Left lung (tissue), 10 donors: ENCODE results near the gene GLS. TPM values are rescaled to one million over a fixed set of nuclear protein-coding genes. Genes with fewer than 3 reads are reported as not detected.
"Not testable (repeated sequence)": the region's sequence is repeated elsewhere in the genome, so short reads cannot be mapped to it uniquely, and the experiment has no call there.

Source experiments
- ATAC-seq: fragments of 200-7000 bp; cut with Tn5 transposase; one replicate; pipeline ENCODE4 v1.9.1; 2020; ENCODE audit warnings: moderate library complexity
- DNase-seq, 4 donors: peaks; one replicate each; pipeline ENCODE4 v3.0.0-alpha.2; 2013 to 2020
- H3K27ac ChIP-seq, 2 donors: fragments of 200-600 bp; sonication (generic) in 1 of 2; one replicate each; pipeline versions ENCODE4 v1.5.0 to v1.8.0; 2020 to 2021
- H3K27me3 ChIP-seq, 2 donors: fragments of 200-600 bp; sonication (generic) in 1 of 2; one replicate each; pipeline versions ENCODE4 v1.5.0 to v1.8.0; 2020 to 2021
- H3K36me3 ChIP-seq, 2 donors: fragments of 200-600 bp; sonication (generic) in 1 of 2; one replicate each; pipeline versions ENCODE4 v1.5.0 to v1.8.0; 2020 to 2021
- H3K4me1 ChIP-seq, 2 donors: fragments of 200-600 bp; one replicate each; pipeline ENCODE4 v1.8.0; 2021
- H3K4me3 ChIP-seq, 2 donors: fragments of 200-600 bp; sonication (generic) in 1 of 2; one replicate each; pipeline versions ENCODE4 v1.5.0 to v1.8.0; 2020 to 2021; ENCODE audit warnings: mild to moderate bottlenecking in 1 of 2
- H3K9me3 ChIP-seq, 2 donors: fragments of 200-600 bp; sonication (generic) in 1 of 2; one replicate each; pipeline versions ENCODE4 v1.5.0 to v1.8.0; 2020 to 2021
- intact Hi-C, 2 donors: fragments of 100-400 bp; cut with DNase I; formaldehyde crosslinking; loops; one replicate each; pipeline versions ENCODE4 v1.11.2 to v1.14.2; 2022
- polyA plus RNA-seq, 6 donors: library from polyadenylated mRNA; unstranded; fragments of 120-200 nt; gene quantifications; one replicate each; pipeline ENCODE4 v1.2.1, GENCODE V29; 2013; ENCODE audit not compliant: insufficient read length in 6 of 6
- total RNA-seq, 2 donors: library from RNA; stranded (reverse); fragmentation: NEBNext Ultra II Directional; extraction: Animal tissue kit (Norgen Biotek cat#: 25700); gene quantifications; one replicate each; pipeline ENCODE4 v1.2.1, GENCODE V29; 2021
- TF ChIP-seq, protein P1 (sequence below), 2 donors: fragments of 200-600 bp; sonication (generic) in 1 of 2; IDR thresholded peaks; one replicate each; pipeline versions ENCODE4 v1.5.0 to v1.8.0; 2021; ENCODE audit warnings: antibody characterized with exemption in 2 of 2
- donor health status: DM: no; HTN: yes; CAD: no.
- donor health status: DM: no; HTN: no; CAD: no.

The GLS gene
- total and polyA plus RNA-seq, 8 donors, result 114 to 346 (median 123) TPM

DNA sequence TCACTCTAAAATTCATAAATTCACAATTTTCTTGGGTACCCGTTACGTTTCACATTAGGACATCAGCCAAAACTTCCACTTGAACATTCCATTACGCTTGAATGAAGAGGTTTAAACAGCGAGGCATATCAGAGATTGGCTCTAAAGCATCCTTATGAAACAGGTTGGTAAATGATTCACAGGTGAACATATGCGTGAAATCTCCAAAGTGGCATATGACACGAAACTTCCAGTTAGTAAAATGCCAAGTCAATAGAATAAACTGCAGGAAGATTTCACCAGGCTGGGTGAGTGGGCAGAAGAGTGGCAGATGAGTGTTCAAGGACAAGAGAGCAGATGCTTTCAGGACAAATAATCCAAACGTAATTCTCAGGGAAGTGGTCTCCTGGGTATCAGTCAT, 33.9 kb upstream of the GLS start:
- TF ChIP-seq, protein P1, sequence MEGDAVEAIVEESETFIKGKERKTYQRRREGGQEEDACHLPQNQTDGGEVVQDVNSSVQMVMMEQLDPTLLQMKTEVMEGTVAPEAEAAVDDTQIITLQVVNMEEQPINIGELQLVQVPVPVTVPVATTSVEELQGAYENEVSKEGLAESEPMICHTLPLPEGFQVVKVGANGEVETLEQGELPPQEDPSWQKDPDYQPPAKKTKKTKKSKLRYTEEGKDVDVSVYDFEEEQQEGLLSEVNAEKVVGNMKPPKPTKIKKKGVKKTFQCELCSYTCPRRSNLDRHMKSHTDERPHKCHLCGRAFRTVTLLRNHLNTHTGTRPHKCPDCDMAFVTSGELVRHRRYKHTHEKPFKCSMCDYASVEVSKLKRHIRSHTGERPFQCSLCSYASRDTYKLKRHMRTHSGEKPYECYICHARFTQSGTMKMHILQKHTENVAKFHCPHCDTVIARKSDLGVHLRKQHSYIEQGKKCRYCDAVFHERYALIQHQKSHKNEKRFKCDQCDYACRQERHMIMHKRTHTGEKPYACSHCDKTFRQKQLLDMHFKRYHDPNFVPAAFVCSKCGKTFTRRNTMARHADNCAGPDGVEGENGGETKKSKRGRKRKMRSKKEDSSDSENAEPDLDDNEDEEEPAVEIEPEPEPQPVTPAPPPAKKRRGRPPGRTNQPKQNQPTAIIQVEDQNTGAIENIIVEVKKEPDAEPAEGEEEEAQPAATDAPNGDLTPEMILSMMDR (IDR thresholded peaks at IDR 0.05), result no peak
- Histone ChIP-seq H3K4me3 (no peak overlapping the region), H3K9me3 (no peaks in the 10 kb centered on the region), H3K4me1 (peaks cover 5% of the 10 kb centered on the region in 2 donors), H3K27me3 (no peaks in the 10 kb centered on the region), H3K36me3 (no peaks in the 10 kb centered on the region), H3K27ac (peak overlapping the region; percentile 55 to 60)
- DNase-seq, result peak in 2 of 4 donors; percentile 41 to 42
- intact Hi-C loops, result no loop called here
- ATAC-seq, result peak; percentile 68

DNA sequence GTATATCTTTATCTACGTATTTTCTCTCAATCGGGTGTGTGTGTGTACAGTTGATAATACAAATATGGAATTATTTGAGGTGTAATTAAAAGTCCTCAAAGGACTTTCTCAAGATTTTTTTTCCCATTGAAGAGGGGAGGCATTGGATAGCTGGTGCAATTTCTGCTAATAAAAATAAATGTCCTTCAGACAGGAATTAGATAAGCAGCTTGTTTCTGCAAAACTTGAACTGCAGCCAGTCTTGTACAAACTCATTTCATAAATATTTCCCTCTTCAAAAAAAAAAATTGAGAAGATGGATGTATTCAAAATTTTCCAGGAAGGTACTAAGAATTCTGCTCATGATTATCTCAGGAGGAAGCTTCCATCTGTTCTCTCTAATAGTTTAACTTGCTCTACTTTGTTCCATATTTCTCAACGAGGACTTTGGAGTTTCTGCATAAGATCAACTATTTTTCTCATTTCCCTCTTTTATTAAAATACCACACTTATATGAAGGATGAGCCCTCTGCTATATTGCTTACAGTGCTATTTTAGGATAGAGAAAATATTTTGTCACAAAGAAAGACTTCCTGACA, 33.0 kb upstream of the GLS start:
- H3K27ac ChIP-seq, result peak overlapping the region; percentile 55 to 60
- H3K36me3 ChIP-seq, result no peaks in the 10 kb centered on the region
- no peaks in the 10 kb centered on the region for H3K9me3 ChIP-seq
- TF ChIP-seq, protein P1 (IDR thresholded peaks at IDR 0.05), result no peak
- peak; percentile 60 for ATAC-seq
- no peak for DNase-seq
- no peak overlapping the region for H3K4me3 ChIP-seq
- H3K4me1 ChIP-seq, result peaks cover 5% of the 10 kb centered on the region in 2 donors
- H3K27me3 ChIP-seq, result no peaks in the 10 kb centered on the region
- intact Hi-C loops, result no loop called here

DNA sequence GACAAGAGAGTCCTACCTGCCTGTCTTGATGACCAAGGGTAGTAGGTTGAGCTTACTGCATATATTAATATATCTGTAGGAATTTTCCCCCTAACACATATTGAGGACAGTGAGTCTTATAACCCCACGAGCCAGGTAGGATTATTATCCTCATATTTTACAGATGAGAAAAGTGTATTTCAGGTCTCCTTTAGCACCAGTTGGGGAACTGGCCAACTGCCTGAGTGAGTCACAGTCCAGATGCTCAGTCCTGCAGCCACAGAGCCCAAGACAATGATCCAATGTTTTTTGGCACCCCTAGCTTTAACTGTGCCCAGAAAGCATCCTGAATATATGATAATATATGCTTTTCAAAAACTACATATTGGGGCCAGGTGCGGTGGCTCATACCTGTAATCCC, 30.8 kb upstream of the GLS start:
- TF ChIP-seq, protein P1 (IDR thresholded peaks at IDR 0.05), result no peak
- DNase-seq (peak in 1 of 4 donors; percentile 40), ATAC-seq (peak; percentile 9)
- Histone ChIP-seq H3K9me3 (no peaks in the 10 kb centered on the region), H3K4me3 (no peak overlapping the region), H3K27ac (no peak overlapping the region), H3K27me3 (no peaks in the 10 kb centered on the region), H3K4me1 (peaks cover 5% of the 10 kb centered on the region in 2 donors), H3K36me3 (no peaks in the 10 kb centered on the region)
- intact Hi-C loops, result no loop called here

DNA sequence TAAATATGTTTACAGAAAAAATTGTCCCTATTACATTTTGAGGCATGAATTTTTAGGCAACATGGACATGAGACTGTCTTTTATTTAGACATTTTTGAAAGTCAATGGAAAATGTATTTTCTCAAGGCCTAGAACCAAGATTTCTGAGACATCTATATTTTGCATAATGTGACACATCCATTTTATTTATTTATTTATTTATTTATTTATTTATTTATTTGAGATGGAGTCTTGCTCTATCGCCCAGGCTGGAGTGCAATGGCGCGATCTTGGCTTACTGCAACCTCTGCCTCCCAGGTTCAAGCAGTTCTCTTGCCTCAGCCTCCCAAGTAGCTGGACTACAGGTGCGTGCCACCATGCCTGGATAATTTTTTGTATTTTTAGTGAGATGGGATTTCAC, 27.6 kb upstream of the GLS start:
- H3K27ac ChIP-seq, H3K9me3 ChIP-seq, H3K27me3 ChIP-seq, H3K4me1 ChIP-seq, H3K36me3 ChIP-seq, ATAC-seq, H3K4me3 ChIP-seq, intact Hi-C loops, DNase-seq: not testable (repeated sequence)

DNA sequence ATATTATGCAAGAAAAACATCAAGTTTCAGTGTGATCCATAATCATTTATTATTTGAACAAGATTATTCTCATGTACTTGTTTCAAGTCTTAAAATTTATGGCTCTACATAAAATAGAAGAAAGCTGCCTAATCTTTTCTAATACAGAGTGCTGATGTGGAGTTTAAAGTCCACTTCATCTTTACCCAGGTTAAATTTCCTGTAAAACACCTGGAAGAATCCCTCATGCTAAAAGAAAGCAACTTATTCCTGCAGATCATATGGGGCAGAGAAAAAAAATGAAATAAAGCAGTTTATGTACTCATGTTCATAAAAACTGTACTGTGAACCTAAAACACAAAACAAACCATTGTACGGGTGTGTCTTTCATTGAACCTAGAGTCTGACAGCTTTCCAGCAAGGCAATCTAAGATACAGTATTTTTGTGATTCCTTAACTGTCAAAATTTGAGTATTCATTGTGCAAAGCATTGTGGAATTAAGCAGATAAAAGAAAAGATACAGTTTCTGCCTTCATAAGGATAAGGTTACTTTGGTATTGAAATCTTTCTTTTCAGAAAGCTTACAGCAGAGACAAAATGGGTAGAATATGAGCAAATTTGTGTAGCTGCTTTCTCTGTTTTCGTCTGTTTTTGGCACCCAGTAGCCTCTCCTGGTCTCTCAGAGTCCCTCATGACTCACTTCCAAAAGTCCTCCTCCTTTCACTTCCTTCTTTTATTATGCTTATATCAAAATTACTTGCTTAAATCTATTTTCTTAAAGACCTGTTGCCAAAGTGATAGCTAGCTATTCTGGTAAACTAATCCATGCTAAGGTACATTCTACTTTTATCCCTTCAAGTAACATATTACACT, 26.9 kb upstream of the GLS start:
- ATAC-seq (no peak), DNase-seq (no peak)
- Histone ChIP-seq H3K9me3 (no peaks in the 10 kb centered on the region), H3K36me3 (no peaks in the 10 kb centered on the region), H3K4me1 (no peaks in the 10 kb centered on the region), H3K27ac (no peak overlapping the region), H3K4me3 (no peak overlapping the region), H3K27me3 (no peaks in the 10 kb centered on the region)
- intact Hi-C loops, result no loop called here
- TF ChIP-seq, protein P1 (IDR thresholded peaks at IDR 0.05), result no peak
